D721Med (cell line): ENCODE results near the gene BTAF1.

Source experiments
- DNase-seq: peaks from one replicate; pipeline ENCODE4 v3.0.0; 2011; ENCODE audit warnings: low spot score; ENCODE audit not compliant: insufficient read length
- FAIRE-seq: peaks from 2 replicates; lab custom pipeline; 2011; peaks lifted over from hg19 to GRCh38; lab: Jason Lieb, UNC
- TF ChIP-seq, protein P1 (sequence below): IDR thresholded peaks from 2 replicates; pipeline ENCODE4 v1.5.1; 2012; ENCODE audit warnings: mild to moderate bottlenecking, control low read depth; ENCODE audit not compliant: insufficient read depth; ENCODE audit errors: missing control alignments

The BTAF1 gene

GRCh38 chr10:91896212-91896756 lies 27.3 kb upstream of the BTAF1 start:
- TF ChIP-seq, protein P1, sequence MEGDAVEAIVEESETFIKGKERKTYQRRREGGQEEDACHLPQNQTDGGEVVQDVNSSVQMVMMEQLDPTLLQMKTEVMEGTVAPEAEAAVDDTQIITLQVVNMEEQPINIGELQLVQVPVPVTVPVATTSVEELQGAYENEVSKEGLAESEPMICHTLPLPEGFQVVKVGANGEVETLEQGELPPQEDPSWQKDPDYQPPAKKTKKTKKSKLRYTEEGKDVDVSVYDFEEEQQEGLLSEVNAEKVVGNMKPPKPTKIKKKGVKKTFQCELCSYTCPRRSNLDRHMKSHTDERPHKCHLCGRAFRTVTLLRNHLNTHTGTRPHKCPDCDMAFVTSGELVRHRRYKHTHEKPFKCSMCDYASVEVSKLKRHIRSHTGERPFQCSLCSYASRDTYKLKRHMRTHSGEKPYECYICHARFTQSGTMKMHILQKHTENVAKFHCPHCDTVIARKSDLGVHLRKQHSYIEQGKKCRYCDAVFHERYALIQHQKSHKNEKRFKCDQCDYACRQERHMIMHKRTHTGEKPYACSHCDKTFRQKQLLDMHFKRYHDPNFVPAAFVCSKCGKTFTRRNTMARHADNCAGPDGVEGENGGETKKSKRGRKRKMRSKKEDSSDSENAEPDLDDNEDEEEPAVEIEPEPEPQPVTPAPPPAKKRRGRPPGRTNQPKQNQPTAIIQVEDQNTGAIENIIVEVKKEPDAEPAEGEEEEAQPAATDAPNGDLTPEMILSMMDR: no peak
- FAIRE-seq (no peak), DNase-seq (no peak)

DNA sequence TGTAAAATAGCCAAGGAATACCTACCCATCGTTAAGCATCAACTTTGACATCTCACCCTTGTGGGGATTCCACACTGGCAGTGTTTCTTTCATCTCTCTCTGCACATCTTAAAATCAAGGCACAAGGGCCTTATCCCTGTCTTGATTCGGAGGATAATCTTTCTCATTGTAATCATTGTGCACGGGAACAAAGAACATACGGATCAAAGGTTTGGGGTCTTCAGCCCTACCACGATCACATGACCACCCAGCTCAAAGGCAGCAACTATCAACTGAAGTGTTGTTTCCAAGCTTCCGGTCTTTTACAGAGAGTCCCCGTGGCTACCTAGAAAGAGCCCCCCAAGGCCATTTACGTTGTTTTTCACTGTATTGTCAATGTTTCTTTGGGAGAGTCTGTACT lies 26.1 kb upstream of the BTAF1 start:
- DNase-seq: no peak
- TF ChIP-seq, protein P1: no peak
- no peak for FAIRE-seq

- FAIRE-seq (no peak), DNase-seq (no peak)
- TF ChIP-seq, protein P1: no peak
Observed at GRCh38 chr10:91901784-91902677, 21.5 kb upstream of the BTAF1 start.

GRCh38 chr10:91907033-91907594 lies 16.5 kb upstream of the BTAF1 start:
- TF ChIP-seq, protein P1: no peak
- DNase-seq (no peak), FAIRE-seq (no peak)

DNA sequence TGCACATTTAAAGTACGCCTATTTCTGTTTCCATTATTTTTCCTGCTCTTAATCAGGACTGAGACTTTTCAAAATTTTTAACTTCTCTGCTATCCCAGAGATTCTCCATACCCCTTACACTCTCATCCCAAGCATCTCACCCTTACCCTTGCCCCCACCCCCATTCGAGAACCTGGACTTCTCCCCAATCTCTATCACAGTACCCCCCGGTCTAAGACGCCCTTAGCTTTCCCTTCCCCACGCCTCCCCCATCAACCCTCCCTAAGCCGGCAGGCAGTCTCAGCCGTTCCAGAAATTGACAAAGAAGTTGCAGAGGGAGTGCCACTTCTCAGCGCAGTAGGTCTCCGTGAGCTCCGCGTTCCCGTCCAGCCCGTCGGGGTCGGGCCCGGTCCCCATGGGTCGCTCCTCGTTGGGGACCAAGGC lies 15.6 kb upstream of the BTAF1 start:
- TF ChIP-seq, protein P1: no peak
- FAIRE-seq (no peak), DNase-seq (no peak)

DNA sequence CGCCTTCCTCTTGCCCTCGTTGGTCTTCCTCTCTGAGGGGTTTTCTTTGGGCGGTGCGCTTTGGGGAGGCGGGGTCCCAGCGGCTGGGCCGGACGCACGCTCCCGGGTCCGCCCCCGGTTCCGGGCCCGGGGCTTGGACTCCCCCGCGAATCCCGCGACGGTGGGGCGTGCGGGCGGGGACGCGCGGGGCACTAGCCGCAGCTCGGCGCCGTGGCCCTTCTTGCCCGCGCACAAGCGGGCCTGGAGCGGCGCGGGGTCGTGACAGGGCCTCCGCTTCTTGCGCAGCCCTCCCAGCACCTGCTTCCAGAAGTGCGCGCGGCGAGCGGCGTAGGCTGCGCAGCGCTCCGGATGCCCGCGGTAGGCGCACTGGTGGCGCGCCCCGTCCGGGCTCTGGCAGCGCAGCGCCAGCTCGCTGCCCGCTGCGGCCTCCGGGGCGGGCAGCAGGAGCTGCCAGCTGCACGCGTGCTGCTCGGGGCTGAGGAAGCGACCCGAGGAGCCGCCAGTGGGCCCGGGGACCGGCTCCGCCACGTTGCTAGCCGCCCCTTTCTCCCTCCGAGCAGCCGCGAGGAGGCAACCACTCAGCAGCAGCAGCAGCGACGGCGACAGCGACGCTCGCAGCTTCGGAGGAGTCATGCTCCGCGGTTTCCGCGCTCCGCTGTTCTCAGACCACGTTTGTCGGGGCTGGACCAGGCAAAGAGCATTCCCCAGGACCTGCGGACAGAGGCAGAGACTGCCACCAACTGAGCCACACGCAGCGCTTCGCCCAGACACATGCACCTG lies 15.0 kb upstream of the BTAF1 start:
- FAIRE-seq (no peak), DNase-seq (peak; percentile 55)
- TF ChIP-seq, protein P1: peak; percentile 54
